Smooth muscle cell of the pulmonary artery (primary cell): Measurements from ENCODE around the gene C6orf58. TPM values are rescaled to one million over a fixed set of nuclear protein-coding genes. Genes with fewer than 3 reads are reported as not detected.

Experiments used
- total RNA-seq: library from RNA; depleted of rRNA; stranded (reverse); fragments of >200 nt; gene quantifications from 2 replicates; pipeline ENCODE4 v1.2.3, GENCODE V29; 2014

The C6orf58 gene
- not detected in 2 replicates for total RNA-seq

GRCh38 chr6:127576874-127577273 is at the start of gene C6orf58:
TSS of gene C6orf58 (plus strand) at chr6:127577174. CDS start at chr6:127577186, 12 bp downstream.

Other genes starting within 250 kb of the C6orf58 start
- 36.4 and 40.3 TPM in 2 replicates for gene ECHDC1, start 233.6 kb upstream of the C6orf58 start, total RNA-seq
- 0.50 and 0.78 TPM in 2 replicates for gene KIAA0408, start 117.8 kb upstream of the C6orf58 start, total RNA-seq